ENCODE data around the gene DKK3. TPM values are rescaled to one million over a fixed set of nuclear protein-coding genes. Genes with fewer than 3 reads are reported as not detected.

Gene DKK3
- total RNA-seq, 2 experiments from 2014 or later = not detected

DNA sequence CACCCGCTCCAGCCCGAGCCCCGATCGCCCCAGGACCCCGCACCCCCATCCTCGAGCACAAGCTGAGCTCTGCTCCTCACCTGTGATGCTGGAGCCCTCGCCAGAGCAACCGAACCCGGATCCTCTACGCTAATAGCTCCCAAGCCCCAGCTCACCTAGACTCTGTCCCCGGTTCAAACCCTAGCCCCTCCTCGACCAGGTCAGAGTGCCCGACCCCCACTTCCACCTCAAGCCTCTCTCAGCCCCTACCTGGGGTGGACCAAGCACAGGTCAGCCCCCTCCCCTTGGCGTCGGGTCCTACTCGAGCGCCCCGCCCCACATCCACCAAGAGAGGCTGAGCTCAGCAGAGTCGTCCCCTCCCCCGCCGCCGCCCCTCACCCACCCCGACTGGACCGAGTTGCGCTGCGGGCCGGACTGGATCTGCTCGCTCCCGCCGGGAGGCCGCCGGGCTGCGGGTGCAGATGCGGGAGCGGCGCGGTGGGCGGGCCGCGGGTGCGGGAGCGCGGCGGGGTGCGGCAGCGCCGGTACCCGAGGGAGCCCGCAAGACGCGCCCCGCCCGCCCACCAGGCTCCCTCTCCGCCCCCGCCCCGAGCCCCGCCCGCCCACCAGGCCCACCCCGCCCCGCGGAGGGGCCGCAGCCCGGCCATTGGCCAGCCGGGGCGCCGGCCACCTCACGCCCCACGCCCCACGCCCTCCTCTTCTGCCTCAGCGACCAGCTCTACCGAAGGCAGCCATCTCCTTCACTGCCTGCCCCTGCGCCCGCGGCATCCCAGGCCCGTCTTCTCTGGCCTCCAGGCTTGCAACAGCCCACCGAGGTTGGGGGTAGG lies 577 bp upstream of the DKK3 start:
- Mint-ChIP-seq H3K36me3 (no peaks in the 10 kb centered on the region), H3K4me3 (peak overlapping the region; percentile 48), H3K9me3 (no peaks in the 10 kb centered on the region), H3K27me3 (peaks cover 65% of the 10 kb centered on the region), H3K27ac (no peak overlapping the region), H3K4me1 (ENCODE audit: low read depth) (peaks cover 15% of the 10 kb centered on the region)
- ChIA-PET POLR2A (no interaction called here), CTCF (interaction anchor here (1.2 to 2.0 kb wide), 3 partner anchors 36 to 78 kb away, joined by 3 to 7 read pairs (median 5); no protein-coding TSS in a partner anchor)
- intact Hi-C loops (cut with micrococcal nuclease) = loop anchor here (10.0 kb wide), 1 partner anchor 596 kb away; no protein-coding TSS in a partner anchor
- no peak for DNase-seq

- Mint-ChIP-seq H3K4me1 (ENCODE audit: low read depth) (peaks cover 15% of the 10 kb centered on the region), H3K27me3 (peaks cover 68% of the 10 kb centered on the region), H3K36me3 (no peaks in the 10 kb centered on the region), H3K9me3 (no peaks in the 10 kb centered on the region), H3K27ac (no peak overlapping the region), H3K4me3 (no peak overlapping the region)
- no peak for DNase-seq
- intact Hi-C loops (cut with micrococcal nuclease) = loop anchor here (10.0 kb wide), 1 partner anchor 598 kb away; no protein-coding TSS in a partner anchor
- ChIA-PET CTCF (interaction anchor here (2.0 kb wide), 1 partner anchor 38 kb away, joined by 5 read pairs; no protein-coding TSS in a partner anchor), POLR2A (no interaction called here)
Observed at GRCh38 chr11:12007230-12007593, 1.2 kb downstream of the DKK3 start.

DNA sequence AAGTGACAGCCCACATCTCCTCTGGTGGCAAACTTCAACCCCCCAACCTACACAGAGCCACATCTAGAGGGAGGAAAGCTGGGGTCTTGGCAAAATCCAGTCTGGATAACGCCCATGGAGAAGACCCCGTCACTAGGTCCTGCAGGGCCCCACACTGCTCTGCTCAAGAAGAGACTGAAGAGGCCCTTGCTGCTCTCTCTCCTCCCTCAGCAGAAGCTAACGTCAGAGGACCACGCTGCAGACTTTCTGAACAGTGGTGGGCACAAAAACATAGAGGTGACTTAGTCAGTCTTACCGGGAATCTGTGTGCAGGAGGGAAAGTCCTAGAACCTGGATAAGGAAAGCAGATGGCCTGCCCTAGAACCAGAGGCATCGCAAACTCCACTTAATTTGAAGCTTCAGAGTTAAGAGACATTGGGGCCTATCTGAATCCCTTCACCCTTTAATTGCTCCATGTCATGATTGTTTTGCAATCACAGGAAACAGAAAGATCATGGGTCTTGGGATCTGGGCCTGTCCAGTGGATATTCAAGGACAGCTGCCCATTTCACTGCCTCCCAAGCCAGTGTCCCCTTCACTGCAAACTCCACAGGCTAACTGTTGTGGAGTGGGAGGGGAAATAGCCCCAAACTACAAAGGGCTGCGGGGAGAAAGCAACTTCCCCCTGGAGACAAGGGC lies 1.7 kb downstream of the DKK3 start:
- peaks cover 15% of the 10 kb centered on the region for H3K4me1 Mint-ChIP-seq (ENCODE audit: low read depth)
- ChIA-PET POLR2A (no interaction called here), CTCF (interaction anchor here (0.6 to 2.0 kb wide), 3 partner anchors 38 to 1081 kb away, joined by 3 to 5 read pairs (median 3); no protein-coding TSS in a partner anchor)
- H3K4me3 Mint-ChIP-seq = no peak overlapping the region
- intact Hi-C loops (cut with micrococcal nuclease) = loop anchor here (10.0 kb wide), 1 partner anchor 598 kb away; no protein-coding TSS in a partner anchor
- peaks cover 69% of the 10 kb centered on the region for H3K27me3 Mint-ChIP-seq
- H3K9me3 Mint-ChIP-seq = no peaks in the 10 kb centered on the region
- H3K36me3 Mint-ChIP-seq = no peaks in the 10 kb centered on the region
- DNase-seq = no peak
- H3K27ac Mint-ChIP-seq = no peak overlapping the region

DNA sequence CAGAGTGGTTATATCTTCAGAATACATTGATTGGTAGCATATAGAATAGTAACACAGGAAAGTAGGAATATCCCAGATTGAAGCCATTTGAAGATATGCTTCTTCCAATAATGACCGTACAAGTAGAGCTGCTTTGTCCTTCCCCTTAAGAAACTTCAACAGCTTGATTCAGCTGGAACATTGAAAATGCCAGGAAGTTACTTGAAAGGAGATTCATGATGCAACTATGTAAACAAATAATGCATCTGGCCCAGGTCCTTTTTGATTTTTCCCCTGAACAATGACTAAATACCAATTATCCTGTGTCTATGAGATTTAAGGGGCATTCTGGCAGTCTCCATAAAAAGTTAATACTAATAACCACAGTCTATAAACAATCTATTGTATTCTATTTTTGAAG lies 3.0 kb downstream of the DKK3 start:
- Mint-ChIP-seq H3K4me3 (no peak overlapping the region), H3K4me1 (ENCODE audit: low read depth) (peaks cover 15% of the 10 kb centered on the region), H3K27me3 (peaks cover 68% of the 10 kb centered on the region), H3K36me3 (no peaks in the 10 kb centered on the region), H3K27ac (no peak overlapping the region), H3K9me3 (no peaks in the 10 kb centered on the region)
- DNase-seq = no peak
- POLR2A ChIA-PET = no interaction called here
- intact Hi-C loops (cut with micrococcal nuclease) = loop anchor here (10.0 kb wide), 1 partner anchor 599 kb away; no protein-coding TSS in a partner anchor
- CTCF ChIA-PET = interaction anchor here (1.2 to 1.6 kb wide), 2 partner anchors 38 to 283 kb away, joined by 3 to 6 read pairs; no protein-coding TSS in a partner anchor

GRCh38 chr11:12005061-12005460 lies 3.4 kb downstream of the DKK3 start:
- no peak overlapping the region for H3K4me3 Mint-ChIP-seq
- peaks cover 64% of the 10 kb centered on the region for H3K27me3 Mint-ChIP-seq
- H3K4me1 Mint-ChIP-seq (ENCODE audit: low read depth) = peaks cover 15% of the 10 kb centered on the region

DNA sequence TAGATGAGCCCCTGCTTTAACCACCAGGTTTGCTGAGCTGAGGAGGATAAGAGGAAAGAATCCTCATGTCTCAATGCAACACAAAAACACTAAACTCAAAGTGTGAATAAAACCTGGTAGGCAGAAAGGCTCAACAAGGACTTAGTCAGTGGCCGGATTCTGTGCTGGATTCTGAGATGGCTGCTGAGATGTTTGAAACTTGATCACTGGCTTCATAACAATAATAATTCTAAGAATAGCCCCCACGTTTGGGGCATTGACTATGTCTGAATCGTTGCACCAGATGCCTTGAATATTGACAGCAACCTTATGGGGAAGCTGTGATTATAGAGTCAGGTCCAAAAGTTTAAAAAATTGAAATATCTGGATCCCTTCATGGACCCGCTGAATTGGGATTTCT lies 4.6 kb downstream of the DKK3 start:
- Mint-ChIP-seq H3K27me3 (peaks cover 58% of the 10 kb centered on the region), H3K4me3 (no peak overlapping the region), H3K4me1 (ENCODE audit: low read depth) (peaks cover 13% of the 10 kb centered on the region), H3K9me3 (no peaks in the 10 kb centered on the region), H3K27ac (no peak overlapping the region), H3K36me3 (no peaks in the 10 kb centered on the region)
- no peak for DNase-seq
- intact Hi-C loops (cut with micrococcal nuclease) = loop anchor here (10.0 kb wide), 1 partner anchor 601 kb away; no protein-coding TSS in a partner anchor
- POLR2A ChIA-PET = no interaction called here
- CTCF ChIA-PET = interaction anchor here (1.6 kb wide), 1 partner anchor 285 kb away, joined by 6 read pairs; no protein-coding TSS in a partner anchor

More at GRCh38 chr11:12005061-12005460, 3.4 kb downstream of the DKK3 start:
- CTCF ChIA-PET = interaction anchor here (0.9 to 1.6 kb wide), 2 partner anchors 39 to 283 kb away, joined by 3 to 6 read pairs; no protein-coding TSS in a partner anchor
- no peaks in the 10 kb centered on the region for H3K9me3 Mint-ChIP-seq
- POLR2A ChIA-PET = no interaction called here
- H3K36me3 Mint-ChIP-seq = no peaks in the 10 kb centered on the region
- no peak for DNase-seq
- H3K27ac Mint-ChIP-seq = no peak overlapping the region
- intact Hi-C loops (cut with micrococcal nuclease) = loop anchor here (10.0 kb wide), 1 partner anchor 600 kb away; no protein-coding TSS in a partner anchor

DNA sequence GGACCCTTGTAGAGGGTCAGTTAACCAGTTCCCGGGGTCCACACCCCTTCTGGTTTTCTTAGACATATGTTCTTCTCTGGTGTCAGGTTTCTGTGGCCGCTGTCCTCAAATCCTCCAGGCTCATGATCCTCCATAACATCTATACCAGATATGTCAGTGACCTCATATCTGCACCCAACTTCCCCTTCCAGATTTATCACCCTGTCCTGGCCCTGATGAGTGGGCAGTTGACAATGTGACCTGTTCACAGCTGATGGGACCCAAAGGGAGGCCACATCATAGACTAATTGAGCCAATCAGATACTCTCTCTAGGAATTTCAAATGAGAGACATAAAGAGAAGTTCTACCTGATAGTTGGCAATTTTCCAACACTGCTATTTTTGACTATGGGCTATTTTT lies 5.1 kb downstream of the DKK3 start:
- DNase-seq = no peak
- Mint-ChIP-seq H3K36me3 (no peaks in the 10 kb centered on the region), H3K27me3 (peaks cover 56% of the 10 kb centered on the region), H3K9me3 (no peaks in the 10 kb centered on the region), H3K4me3 (no peak overlapping the region), H3K27ac (no peak overlapping the region), H3K4me1 (ENCODE audit: low read depth) (peaks cover 15% of the 10 kb centered on the region)
- intact Hi-C loops (cut with micrococcal nuclease) = loop anchor here (10.0 kb wide), 1 partner anchor 601 kb away; no protein-coding TSS in a partner anchor
- CTCF ChIA-PET = no interaction called here
- POLR2A ChIA-PET = no interaction called here

- no peak for DNase-seq
- intact Hi-C loops (cut with micrococcal nuclease) = loop anchor here (10.0 kb wide), 1 partner anchor 604 kb away; no protein-coding TSS in a partner anchor
- Mint-ChIP-seq H3K4me1 (ENCODE audit: low read depth) (peaks cover 9% of the 10 kb centered on the region), H3K36me3 (no peaks in the 10 kb centered on the region), H3K4me3 (no peak overlapping the region), H3K27ac (no peak overlapping the region), H3K27me3 (peaks cover 36% of the 10 kb centered on the region), H3K9me3 (no peaks in the 10 kb centered on the region)
- CTCF ChIA-PET = interaction anchor here (0.7 to 1.1 kb wide), 2 partner anchors 202 to 330 kb away, joined by 3 read pairs; no protein-coding TSS in a partner anchor
- POLR2A ChIA-PET = no interaction called here
Observed at GRCh38 chr11:12001186-12001585, 7.2 kb downstream of the DKK3 start.

- POLR2A ChIA-PET = no interaction called here
- peak; percentile 30 for DNase-seq
- peaks cover 9% of the 10 kb centered on the region for H3K4me1 Mint-ChIP-seq (ENCODE audit: low read depth)
- H3K9me3 Mint-ChIP-seq = no peaks in the 10 kb centered on the region
- H3K36me3 Mint-ChIP-seq = no peaks in the 10 kb centered on the region
- H3K27ac Mint-ChIP-seq = no peak overlapping the region
- H3K4me3 Mint-ChIP-seq = no peak overlapping the region
- CTCF ChIA-PET = no interaction called here
- intact Hi-C loops (cut with micrococcal nuclease) = no loop called here
- H3K27me3 Mint-ChIP-seq = peaks cover 35% of the 10 kb centered on the region
Observed at GRCh38 chr11:11998091-11998781, 10.2 kb downstream of the DKK3 start.

DNA sequence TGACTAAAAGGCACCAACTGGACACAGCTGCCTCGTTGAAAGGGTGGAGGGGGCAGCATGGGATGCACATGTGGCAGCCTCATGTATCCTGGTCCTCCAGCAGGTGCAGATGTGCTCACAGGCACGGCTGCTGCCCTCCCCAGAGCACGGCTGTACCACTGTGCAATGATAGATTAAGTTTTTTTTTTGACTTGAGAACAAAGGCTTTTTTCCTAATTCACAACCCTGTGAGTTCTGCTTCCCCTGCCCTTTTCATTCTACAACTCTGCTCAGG lies 11.4 kb downstream of the DKK3 start:
- CTCF ChIA-PET = no interaction called here
- no peak overlapping the region for H3K4me3 Mint-ChIP-seq
- no peak overlapping the region for H3K27ac Mint-ChIP-seq
- intact Hi-C loops (cut with micrococcal nuclease) = no loop called here
- no peak for DNase-seq
- peaks cover 9% of the 10 kb centered on the region for H3K4me1 Mint-ChIP-seq (ENCODE audit: low read depth)
- H3K27me3 Mint-ChIP-seq = peaks cover 27% of the 10 kb centered on the region
- no peaks in the 10 kb centered on the region for H3K36me3 Mint-ChIP-seq
- POLR2A ChIA-PET = no interaction called here
- H3K9me3 Mint-ChIP-seq = no peaks in the 10 kb centered on the region

- H3K27me3 Mint-ChIP-seq = peaks cover 25% of the 10 kb centered on the region
- H3K36me3 Mint-ChIP-seq = no peaks in the 10 kb centered on the region
- CTCF ChIA-PET = no interaction called here
- intact Hi-C loops (cut with micrococcal nuclease) = no loop called here
- POLR2A ChIA-PET = no interaction called here
- no peak overlapping the region for H3K27ac Mint-ChIP-seq
- H3K4me3 Mint-ChIP-seq = no peak overlapping the region
- no peaks in the 10 kb centered on the region for H3K9me3 Mint-ChIP-seq
- no peak for DNase-seq
- H3K4me1 Mint-ChIP-seq (ENCODE audit: low read depth) = peaks cover 9% of the 10 kb centered on the region
Observed at GRCh38 chr11:11996321-11997048, 11.9 kb downstream of the DKK3 start.

Data from activated CD4-positive, alpha-beta memory T cell treated with anti-CD3 and anti-CD28 coated beads for 36 hours (primary cell).